T-cell (primary cell): Measurements from ENCODE around the gene PROSER2. TPM values are rescaled to one million over a fixed set of nuclear protein-coding genes. Genes with fewer than 3 reads are reported as not detected.

ENCODE experiments used
- ATAC-seq, 4 experiments: fragments of 200-7000 bp in 3 of 4; fragments of 150-1000 bp in 1 of 4; cut with Tn5 transposase; replicated peaks in 1 of 4; 1 replicate in 3 of 4; 2 replicates in 1 of 4; pipeline ENCODE4 v1.10.0; 2021; ENCODE audit warnings: moderate library complexity in 3 of 4, mild to moderate bottlenecking in 2 of 4, moderate number of reproducible peaks in 1 of 4
- CTCF ChIA-PET, 2 donors: fragments of 300-600 bp; sonication (Branson Sonifier 250); formaldehyde crosslinking; loops; one replicate each; lab custom pipeline; 2022; ENCODE audit warnings: antibody characterized with exemption in 2 of 2; lab: Charles Lee
- POLR2A ChIA-PET, 2 donors: fragments of 300-600 bp; sonication (Branson Sonifier 250); formaldehyde crosslinking; loops; one replicate each; lab custom pipeline; 2022; ENCODE audit warnings: antibody characterized with exemption in 2 of 2; lab: Charles Lee
- DNase-seq, 35 experiments: peaks; one replicate each; pipeline versions ENCODE4 v3.0.0 to v3.0.0-alpha.2; 2013 to 2023
- H3K27ac ChIP-seq: one replicate; pipeline ENCODE4 v1.5.1; 2013; ENCODE audit warnings: low read length
- H3K27me3 ChIP-seq, 2 experiments: replicated peaks in 1 of 2; 1 replicate in 1 of 2; 2 replicates in 1 of 2; pipeline versions ENCODE4 v1.6.1 to v1.7.0; 2013; ENCODE audit warnings: low read length in 1 of 2, mixed read lengths in 1 of 2; ENCODE audit not compliant: control insufficient read depth in 2 of 2, insufficient read depth in 2 of 2; ENCODE audit errors: extremely low read depth in 1 of 2
- H3K36me3 ChIP-seq, 2 donors: 1 replicate in 1 of 2; 2 replicates in 1 of 2; pipeline versions ENCODE4 v1.6.1 to v1.7.0; 2013; ENCODE audit warnings: low read length in 1 of 2; ENCODE audit not compliant: control insufficient read depth in 2 of 2, insufficient read depth in 1 of 2; ENCODE audit errors: extremely low read depth in 1 of 2
- H3K4me1 ChIP-seq, 2 experiments: 1 replicate in 1 of 2; 2 replicates in 1 of 2; pipeline versions ENCODE4 v1.6.1 to v1.7.0; 2013; ENCODE audit warnings: low read length in 2 of 2, mixed read lengths in 1 of 2; ENCODE audit not compliant: insufficient read depth in 2 of 2, control insufficient read depth in 1 of 2; ENCODE audit errors: extremely low read depth in 1 of 2
- H3K4me3 ChIP-seq, 2 donors: 1 replicate in 1 of 2; 2 replicates in 1 of 2; pipeline versions ENCODE4 v1.5.1 to v1.7.0; 2013; ENCODE audit warnings: mild to moderate bottlenecking in 2 of 2, low read length in 1 of 2, moderate library complexity in 1 of 2; ENCODE audit not compliant: control insufficient read depth in 1 of 2; ENCODE audit errors: extremely low read depth in 1 of 2
- H3K9me3 ChIP-seq: 2 replicates; pipeline ENCODE4 v1.7.0; 2013
- H3K27ac Mint-ChIP-seq, 2 donors: one replicate each; pipeline ENCODE4 v1.8.0; 2020 to 2021; ENCODE audit warnings: mild to moderate bottlenecking in 2 of 2, mixed read lengths in 2 of 2
- H3K27me3 Mint-ChIP-seq, 2 donors: one replicate each; pipeline ENCODE4 v1.8.0; 2021 to 2022; ENCODE audit warnings: mixed read lengths in 2 of 2
- H3K36me3 Mint-ChIP-seq: one replicate; pipeline ENCODE4 v1.8.0; 2021; ENCODE audit warnings: mixed read lengths
- H3K4me1 Mint-ChIP-seq, 3 donors: one replicate each; pipeline ENCODE4 v1.8.0; 2020 to 2022; ENCODE audit warnings: mixed read lengths in 3 of 3, mild to moderate bottlenecking in 1 of 3
- H3K4me3 Mint-ChIP-seq, 3 donors: one replicate each; pipeline ENCODE4 v1.8.0; 2020 to 2022; ENCODE audit warnings: mild to moderate bottlenecking in 3 of 3, mixed read lengths in 3 of 3, moderate library complexity in 3 of 3
- H3K9me3 Mint-ChIP-seq, 3 donors: one replicate each; pipeline ENCODE4 v1.8.0; 2020 to 2022; ENCODE audit warnings: mixed read lengths in 3 of 3
- WGBS: methylation state at CpG from one replicate; pipeline ENCODE4 v1.1.5; 2013; ENCODE audit warnings: missing lambda C conversion rate; ENCODE audit not compliant: insufficient coverage; 5-methylcytosine and 5-hydroxymethylcytosine counted together
- total RNA-seq, 35 experiments: library from RNA in 6 of 35; stranded (reverse) in 6 of 35; fragments of 120-200 nt in 1 of 35; gene quantifications; one replicate each; pipeline versions ENCODE4 v1.2.1 to v1.2.4 and lab custom pipeline; 2013 to 2026

Gene PROSER2
- total RNA-seq, 5 donors from 2014 or later (not counting 1 experiment from before 2014, with no cell fraction given) = 1.7 to 4.8 (median 4.0) TPM

- no peaks in the 10 kb centered on the region for H3K9me3 Mint-ChIP-seq
- no peaks in the 10 kb centered on the region for H3K36me3 ChIP-seq
- POLR2A ChIA-PET = interaction anchor here in 1 of 2 donors (0.6 kb wide), 1 partner anchor 43 kb away, joined by 4 read pairs; no protein-coding TSS in a partner anchor
- H3K27me3 ChIP-seq = peaks cover 0 to 10% of the 10 kb centered on the region in 2 experiments
- H3K27ac ChIP-seq = no peak overlapping the region
- H3K9me3 ChIP-seq = no peaks in the 10 kb centered on the region
- no peak overlapping the region for H3K4me3 Mint-ChIP-seq
- no peak overlapping the region for H3K27ac Mint-ChIP-seq
- DNase-seq (peak in 2 of 35 experiments; percentile 9 to 66), ATAC-seq (peak in 2 of 4 experiments; percentile 36 to 45)
- no peaks in the 10 kb centered on the region for H3K36me3 Mint-ChIP-seq
- no peak overlapping the region for H3K4me3 ChIP-seq
- peaks cover 4 to 8% of the 10 kb centered on the region in 2 donors for H3K27me3 Mint-ChIP-seq
- H3K4me1 ChIP-seq = no peaks in the 10 kb centered on the region
- H3K4me1 Mint-ChIP-seq = no peaks in the 10 kb centered on the region
- WGBS = 97% methylated on average over 10 of the region's 18 CpGs
- CTCF ChIA-PET = interaction anchor here (0.6 to 2.7 kb wide), 10 partner anchors 9 to 265 kb away, joined by 3 to 18 read pairs (median 4); no protein-coding TSS in a partner anchor
Observed at GRCh38 chr10:11782793-11783557, 40.2 kb upstream of the PROSER2 start.

DNA sequence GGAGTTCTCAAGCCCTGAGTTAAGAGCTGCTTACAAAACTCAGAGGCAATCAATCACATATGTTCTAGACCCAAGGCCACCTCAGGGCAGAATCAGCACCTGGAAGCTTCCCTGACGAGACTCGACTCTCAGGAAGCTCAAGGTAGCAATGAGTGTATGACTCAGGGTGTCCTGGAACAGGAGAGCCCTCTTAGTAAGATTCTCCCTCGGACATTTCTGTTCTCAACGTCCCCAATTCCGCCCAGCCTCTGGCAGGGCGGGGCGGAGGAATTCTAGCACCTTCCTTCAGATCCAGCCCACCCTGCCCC is 39.6 kb upstream of the PROSER2 start:
- Mint-ChIP-seq H3K27me3 (peaks cover 4 to 8% of the 10 kb centered on the region in 2 donors), H3K4me1 (no peaks in the 10 kb centered on the region), H3K27ac (no peak overlapping the region), H3K36me3 (no peaks in the 10 kb centered on the region), H3K4me3 (no peak overlapping the region), H3K9me3 (no peaks in the 10 kb centered on the region)
- 83% methylated on average over 7 of the region's 7 CpGs for WGBS
- no peak for ATAC-seq
- Histone ChIP-seq H3K4me3 (no peak overlapping the region), H3K9me3 (no peaks in the 10 kb centered on the region), H3K36me3 (no peaks in the 10 kb centered on the region), H3K4me1 (no peaks in the 10 kb centered on the region), H3K27me3 (peaks cover 0 to 12% of the 10 kb centered on the region in 2 experiments), H3K27ac (no peak overlapping the region)
- ChIA-PET CTCF (interaction anchor here (0.5 to 2.7 kb wide), 10 partner anchors 9 to 211 kb away, joined by 3 to 18 read pairs (median 5); no protein-coding TSS in a partner anchor), POLR2A (interaction anchor here in 1 of 2 donors (0.7 kb wide), 1 partner anchor 98 kb away, joined by 8 read pairs; no protein-coding TSS in a partner anchor)
- DNase-seq = no peak

GRCh38 chr10:11787374-11787773 is 35.8 kb upstream of the PROSER2 start:
- H3K4me3 Mint-ChIP-seq = no peak overlapping the region

GRCh38 chr10:11787846-11788245 is 35.3 kb upstream of the PROSER2 start:
- no peak overlapping the region for H3K27ac Mint-ChIP-seq
- CTCF ChIA-PET = no interaction called here
- Histone ChIP-seq H3K4me1 (no peaks in the 10 kb centered on the region), H3K4me3 (no peak overlapping the region), H3K9me3 (no peaks in the 10 kb centered on the region), H3K27ac (no peak overlapping the region), H3K36me3 (no peaks in the 10 kb centered on the region), H3K27me3 (peaks cover 0 to 19% of the 10 kb centered on the region in 2 experiments)
- H3K4me1 Mint-ChIP-seq = no peaks in the 10 kb centered on the region
- DNase-seq (no peak), ATAC-seq (no peak)
- POLR2A ChIA-PET = no interaction called here
- 84% methylated on average over 5 of the region's 10 CpGs for WGBS
- H3K9me3 Mint-ChIP-seq = no peaks in the 10 kb centered on the region
- peaks cover 8 to 12% of the 10 kb centered on the region in 2 donors for H3K27me3 Mint-ChIP-seq
- H3K36me3 Mint-ChIP-seq = no peaks in the 10 kb centered on the region
- H3K4me3 Mint-ChIP-seq = no peak overlapping the region

More at GRCh38 chr10:11787374-11787773, 35.8 kb upstream of the PROSER2 start:
- CTCF ChIA-PET = no interaction called here
- Mint-ChIP-seq H3K27ac (no peak overlapping the region), H3K27me3 (peaks cover 8 to 12% of the 10 kb centered on the region in 2 donors), H3K9me3 (no peaks in the 10 kb centered on the region), H3K36me3 (no peaks in the 10 kb centered on the region), H3K4me1 (no peaks in the 10 kb centered on the region)
- POLR2A ChIA-PET = no interaction called here
- WGBS = 92% methylated on average over 9 of the region's 9 CpGs
- Histone ChIP-seq H3K4me3 (no peak overlapping the region), H3K27me3 (peaks cover 0 to 19% of the 10 kb centered on the region in 2 experiments), H3K9me3 (no peaks in the 10 kb centered on the region), H3K27ac (no peak overlapping the region), H3K4me1 (no peaks in the 10 kb centered on the region), H3K36me3 (no peaks in the 10 kb centered on the region)
- DNase-seq (no peak), ATAC-seq (no peak)

DNA sequence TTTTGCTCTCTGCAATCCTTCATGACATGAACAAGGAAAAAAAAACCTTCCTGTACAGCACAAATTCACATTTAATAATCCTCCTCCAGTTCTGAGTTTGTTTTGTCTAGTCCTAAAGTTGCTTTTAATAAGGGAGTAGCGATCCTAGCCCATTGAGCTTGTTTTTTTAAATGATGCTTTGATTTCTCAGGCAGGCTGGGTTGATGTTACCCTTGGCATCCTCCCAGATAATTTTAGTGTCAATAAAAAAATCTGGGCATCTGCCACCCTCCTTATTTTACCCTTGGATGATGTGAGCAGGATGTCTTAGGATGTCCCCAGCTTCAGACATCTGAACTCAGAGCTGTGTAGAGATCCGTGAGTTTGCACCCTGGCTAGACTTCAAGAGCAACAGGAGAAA is 33.9 kb upstream of the PROSER2 start:
- no peaks in the 10 kb centered on the region for H3K9me3 Mint-ChIP-seq
- H3K4me3 Mint-ChIP-seq = no peak overlapping the region
- Histone ChIP-seq H3K36me3 (no peaks in the 10 kb centered on the region), H3K27me3 (peaks cover 0 to 20% of the 10 kb centered on the region in 2 experiments), H3K4me3 (no peak overlapping the region), H3K9me3 (no peaks in the 10 kb centered on the region), H3K27ac (no peak overlapping the region), H3K4me1 (no peaks in the 10 kb centered on the region)
- ChIA-PET POLR2A (no interaction called here), CTCF (interaction anchor here in 1 of 2 donors (1.0 kb wide), 1 partner anchor 11 kb away, joined by 8 read pairs; no protein-coding TSS in a partner anchor)
- DNase-seq (no peak), ATAC-seq (no peak)
- no peaks in the 10 kb centered on the region for H3K36me3 Mint-ChIP-seq
- no peak overlapping the region for H3K27ac Mint-ChIP-seq
- H3K27me3 Mint-ChIP-seq = peaks cover 8% of the 10 kb centered on the region in 2 donors
- no peaks in the 10 kb centered on the region for H3K4me1 Mint-ChIP-seq
- no CpG with 5 or more reads among the region's 2 CpGs for WGBS

DNA sequence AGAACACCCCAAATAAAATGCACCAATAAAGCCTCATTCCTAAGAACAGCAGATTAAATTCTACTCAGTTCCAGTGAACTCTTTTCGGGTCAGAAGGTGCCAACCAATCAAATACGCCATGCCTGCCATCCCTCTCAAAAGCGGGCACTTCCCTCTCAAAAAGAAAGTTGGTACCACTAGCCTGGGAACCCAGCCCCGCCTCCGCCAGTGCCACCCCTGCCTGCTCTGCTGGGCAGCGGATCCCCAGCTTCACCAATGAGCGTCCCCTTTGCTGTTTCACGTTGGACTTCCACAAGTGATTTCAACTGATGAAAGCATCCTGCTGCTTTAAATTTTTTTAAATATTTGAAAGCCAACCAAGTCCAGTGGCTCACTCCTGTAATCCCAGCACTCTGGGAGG is 33.2 kb upstream of the PROSER2 start:
- ATAC-seq (no peak), DNase-seq (no peak)
- Mint-ChIP-seq H3K27ac (no peak overlapping the region), H3K27me3 (peaks cover 8% of the 10 kb centered on the region in 2 donors), H3K9me3 (no peaks in the 10 kb centered on the region), H3K4me1 (no peaks in the 10 kb centered on the region), H3K4me3 (no peak overlapping the region), H3K36me3 (no peaks in the 10 kb centered on the region)
- 81% methylated on average over 6 of the region's 8 CpGs for WGBS
- Histone ChIP-seq H3K4me1 (no peaks in the 10 kb centered on the region), H3K27ac (no peak overlapping the region), H3K9me3 (no peaks in the 10 kb centered on the region), H3K27me3 (peaks cover 0 to 20% of the 10 kb centered on the region in 2 experiments), H3K4me3 (no peak overlapping the region), H3K36me3 (no peaks in the 10 kb centered on the region)
- CTCF ChIA-PET = interaction anchor here (0.6 to 1.0 kb wide), 2 partner anchors 11 to 1528 kb away, joined by 4 to 8 read pairs; no protein-coding TSS in a partner anchor
- POLR2A ChIA-PET = no interaction called here
